KOPT-K1 (cell line): ENCODE data around the gene CHRNB4.
"Not testable (repeated sequence)": the region's sequence is repeated elsewhere in the genome, so short reads cannot be mapped to it uniquely, and the experiment has no call there.

Source experiments
- H3K27ac ChIP-seq: fragments of 200-600 bp; sonication (generic); 2 replicates; pipeline ENCODE4 v1.5.1; 2016; ENCODE audit warnings: antibody characterized with exemption, mild to moderate bottlenecking, low read depth, low read length; ENCODE audit not compliant: poor library complexity, severe bottlenecking
- H3K36me3 ChIP-seq: fragments of 200-600 bp; sonication (generic); 2 replicates; pipeline ENCODE4 v1.5.1; 2017; ENCODE audit warnings: antibody characterized with exemption, mild to moderate bottlenecking, low read length, moderate library complexity; ENCODE audit not compliant: insufficient read depth
- H3K9me3 ChIP-seq: fragments of 200-600 bp; sonication (generic); 2 replicates; pipeline ENCODE4 v1.5.1; 2017; ENCODE audit warnings: antibody characterized with exemption, low read length, mild to moderate bottlenecking; ENCODE audit not compliant: insufficient read depth, poor library complexity, severe bottlenecking

The CHRNB4 gene

GRCh38 chr15:78619022-78619950 lies 21.7 kb downstream of the CHRNB4 start:
- no peak overlapping the region for H3K27ac ChIP-seq
- H3K36me3 ChIP-seq: no peaks in the 10 kb centered on the region
- no peaks in the 10 kb centered on the region for H3K9me3 ChIP-seq

GRCh38 chr15:78618490-78618934 lies 22.5 kb downstream of the CHRNB4 start:
- H3K9me3 ChIP-seq: no peaks in the 10 kb centered on the region
- no peaks in the 10 kb centered on the region for H3K36me3 ChIP-seq
- H3K27ac ChIP-seq: no peak overlapping the region

GRCh38 chr15:78618064-78618463 lies 22.9 kb downstream of the CHRNB4 start:
- no peaks in the 10 kb centered on the region for H3K36me3 ChIP-seq
- no peaks in the 10 kb centered on the region for H3K9me3 ChIP-seq
- no peak overlapping the region for H3K27ac ChIP-seq

GRCh38 chr15:78617516-78617915 lies 23.5 kb downstream of the CHRNB4 start:
- Histone ChIP-seq H3K9me3 (no peaks in the 10 kb centered on the region), H3K27ac (no peak overlapping the region), H3K36me3 (no peaks in the 10 kb centered on the region)

GRCh38 chr15:78617076-78617475 lies 23.9 kb downstream of the CHRNB4 start:
- Histone ChIP-seq H3K36me3 (no peaks in the 10 kb centered on the region), H3K9me3 (no peaks in the 10 kb centered on the region), H3K27ac (no peak overlapping the region)

- no peak overlapping the region for H3K27ac ChIP-seq
- no peaks in the 10 kb centered on the region for H3K36me3 ChIP-seq
- no peaks in the 10 kb centered on the region for H3K9me3 ChIP-seq
These were observed 24.5 kb downstream of the CHRNB4 start for GRCh38 chr15:78616506-78616905.

- H3K36me3 ChIP-seq: no peaks in the 10 kb centered on the region
- H3K9me3 ChIP-seq: no peaks in the 10 kb centered on the region
- no peak overlapping the region for H3K27ac ChIP-seq
These were observed 25.8 kb downstream of the CHRNB4 start for GRCh38 chr15:78615151-78615589.

GRCh38 chr15:78614021-78614420 lies 27.0 kb downstream of the CHRNB4 start:
- no peaks in the 10 kb centered on the region for H3K9me3 ChIP-seq
- no peak overlapping the region for H3K27ac ChIP-seq

GRCh38 chr15:78609551-78609950 lies 31.5 kb downstream of the CHRNB4 start:
- H3K9me3 ChIP-seq, H3K36me3 ChIP-seq, H3K27ac ChIP-seq: not testable (repeated sequence)

More at GRCh38 chr15:78614021-78614420, 27.0 kb downstream of the CHRNB4 start:
- no peaks in the 10 kb centered on the region for H3K36me3 ChIP-seq

GRCh38 chr15:78605680-78606079 lies 35.3 kb downstream of the CHRNB4 start:
- H3K27ac ChIP-seq: no peak overlapping the region
- H3K36me3 ChIP-seq: no peaks in the 10 kb centered on the region
- H3K9me3 ChIP-seq: no peaks in the 10 kb centered on the region

GRCh38 chr15:78605201-78605600 lies 35.8 kb downstream of the CHRNB4 start:
- H3K36me3 ChIP-seq: no peaks in the 10 kb centered on the region
- H3K27ac ChIP-seq: no peak overlapping the region

GRCh38 chr15:78604420-78604819 lies 36.6 kb downstream of the CHRNB4 start:
- no peaks in the 10 kb centered on the region for H3K9me3 ChIP-seq
- no peaks in the 10 kb centered on the region for H3K36me3 ChIP-seq
- no peak overlapping the region for H3K27ac ChIP-seq

More at GRCh38 chr15:78605201-78605600, 35.8 kb downstream of the CHRNB4 start:
- no peaks in the 10 kb centered on the region for H3K9me3 ChIP-seq

- Histone ChIP-seq H3K27ac (no peak overlapping the region), H3K9me3 (no peaks in the 10 kb centered on the region), H3K36me3 (no peaks in the 10 kb centered on the region)
These were observed 37.5 kb downstream of the CHRNB4 start for GRCh38 chr15:78603467-78603866.

GRCh38 chr15:78599189-78599588 lies 41.8 kb downstream of the CHRNB4 start:
- no peak overlapping the region for H3K27ac ChIP-seq
- 0 out of 2 replicates have a peak, but pooled peaks cover under 1% of the 10 kb centered on the region for H3K36me3 ChIP-seq
- no peaks in the 10 kb centered on the region for H3K9me3 ChIP-seq

GRCh38 chr15:78598348-78598747 lies 42.7 kb downstream of the CHRNB4 start:
- Histone ChIP-seq H3K9me3 (no peaks in the 10 kb centered on the region), H3K36me3 (peaks cover 9% of the 10 kb centered on the region; the same call in 1 of the 2 replicates), H3K27ac (no peak overlapping the region)

GRCh38 chr15:78597583-78597982 lies 43.4 kb downstream of the CHRNB4 start:
- H3K9me3 ChIP-seq: no peaks in the 10 kb centered on the region
- no peak overlapping the region for H3K27ac ChIP-seq
- peaks cover 12% of the 10 kb centered on the region; the same call in 1 of the 2 replicates for H3K36me3 ChIP-seq
